ENCODE measurements around the gene TLK1.
"Not testable (repeated sequence)": the region's sequence is repeated elsewhere in the genome, so short reads cannot be mapped to it uniquely, and the experiment has no call there.

Gene TLK1

DNA sequence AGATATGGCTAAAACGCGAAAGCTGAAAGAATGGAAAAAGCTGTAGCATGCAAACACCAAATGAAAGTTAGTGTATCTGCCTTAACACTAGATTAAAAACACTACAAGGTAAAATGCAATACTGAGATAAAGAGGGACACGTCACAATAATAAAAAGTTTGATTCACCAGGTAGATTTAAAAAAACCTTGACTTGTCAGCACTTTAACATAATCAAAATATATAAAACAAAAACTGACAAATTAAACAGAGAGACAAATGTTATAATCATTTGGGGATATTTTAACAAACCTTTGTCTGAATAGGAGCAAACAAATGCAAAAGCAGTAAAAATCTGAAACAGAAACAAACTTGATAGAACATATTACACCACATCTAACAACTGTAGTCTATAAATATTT is 18.3 kb downstream of the TLK1 start:
- DNase-seq (ENCODE audit: low read depth in 2 of 2) = no peak

DNA sequence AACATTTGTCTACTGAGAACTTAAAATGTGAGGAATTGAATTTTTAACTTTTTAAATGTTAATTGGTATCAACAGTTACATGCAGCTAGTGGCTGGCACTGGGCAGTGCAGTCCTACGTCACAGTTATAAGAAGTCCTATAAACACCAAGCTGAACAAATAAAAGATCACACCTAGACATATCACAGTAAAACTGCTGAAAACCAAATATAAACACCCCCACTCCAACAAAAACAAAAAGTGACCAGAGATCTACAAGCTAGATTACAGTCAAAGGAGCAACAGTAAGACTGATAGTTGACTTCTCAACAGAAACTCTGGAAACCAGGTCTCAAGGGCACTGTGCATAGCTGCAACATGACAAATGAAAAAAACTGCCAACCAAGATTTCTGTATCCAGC is 19.4 kb downstream of the TLK1 start:
- DNase-seq (ENCODE audit: low read depth in 2 of 2) = no peak

DNA sequence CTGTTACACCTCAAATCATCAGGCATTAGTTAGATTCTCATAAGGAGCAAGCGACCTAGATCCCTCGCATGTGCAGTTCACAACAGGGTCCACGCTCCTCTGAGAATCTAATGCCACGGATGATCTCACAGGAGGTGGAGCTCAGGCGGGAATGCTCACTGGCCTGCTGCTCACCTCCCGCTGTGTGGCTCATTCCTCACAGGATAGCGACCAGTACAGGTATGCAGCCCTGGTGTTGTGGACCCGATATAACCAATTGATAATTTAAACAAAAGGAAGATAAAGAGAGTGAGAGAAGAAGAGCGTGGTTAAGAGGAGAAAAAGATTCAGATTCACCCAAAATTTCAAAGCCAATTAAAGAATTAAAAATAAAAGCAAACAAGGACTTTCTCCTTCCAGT is 20.8 kb downstream of the TLK1 start:
- no peak for DNase-seq (ENCODE audit: low read depth in 2 of 2)

DNA sequence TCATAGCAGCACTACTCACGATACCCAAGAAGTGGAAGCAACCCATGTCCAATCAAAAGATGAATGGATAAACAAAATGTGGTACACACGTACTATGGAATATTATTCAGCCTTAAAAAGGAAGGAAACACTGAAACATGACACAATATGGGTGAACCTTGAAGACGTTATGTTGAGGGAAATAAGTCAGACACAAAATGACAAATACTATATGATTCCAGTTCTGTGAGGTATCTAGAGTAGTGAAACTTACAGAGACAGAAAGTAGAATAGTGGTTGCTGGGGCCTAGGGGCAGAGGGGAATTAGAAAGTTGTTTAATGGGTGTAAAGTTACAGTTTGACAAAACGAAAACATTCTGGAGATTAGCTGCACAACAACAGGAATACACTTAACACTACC is 24.7 kb downstream of the TLK1 start:
- DNase-seq (ENCODE audit: low read depth in 2 of 2) = no peak

DNA sequence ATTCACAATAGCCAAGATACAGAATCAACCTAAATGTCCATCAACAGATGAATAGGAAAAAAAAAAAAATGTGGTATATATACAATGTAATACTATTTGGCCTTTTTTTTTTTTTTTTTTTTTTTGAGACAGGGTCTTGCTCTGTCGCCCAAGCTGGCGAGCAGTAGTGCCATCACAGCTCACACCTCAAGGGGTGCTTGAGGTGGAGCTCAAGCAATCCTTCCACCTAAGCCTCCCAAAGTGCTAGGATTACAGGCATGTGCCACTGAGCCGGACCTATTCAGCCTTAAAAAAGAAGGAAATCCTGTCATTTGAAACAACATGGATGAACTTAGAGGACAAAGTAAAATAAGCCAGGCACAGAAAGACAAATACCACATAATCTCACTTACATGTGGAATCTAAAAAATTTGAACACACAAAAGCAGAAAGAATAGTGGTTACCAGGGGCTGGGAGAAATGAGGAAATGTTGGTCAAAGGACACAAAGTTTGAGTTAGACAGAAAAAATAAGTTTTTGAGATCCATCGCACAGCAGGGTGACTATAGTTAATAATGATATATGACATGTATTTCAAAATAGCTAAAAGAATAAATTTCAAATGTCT is 26.0 kb downstream of the TLK1 start:
- DNase-seq (ENCODE audit: low read depth in 2 of 2) = no peak

DNA sequence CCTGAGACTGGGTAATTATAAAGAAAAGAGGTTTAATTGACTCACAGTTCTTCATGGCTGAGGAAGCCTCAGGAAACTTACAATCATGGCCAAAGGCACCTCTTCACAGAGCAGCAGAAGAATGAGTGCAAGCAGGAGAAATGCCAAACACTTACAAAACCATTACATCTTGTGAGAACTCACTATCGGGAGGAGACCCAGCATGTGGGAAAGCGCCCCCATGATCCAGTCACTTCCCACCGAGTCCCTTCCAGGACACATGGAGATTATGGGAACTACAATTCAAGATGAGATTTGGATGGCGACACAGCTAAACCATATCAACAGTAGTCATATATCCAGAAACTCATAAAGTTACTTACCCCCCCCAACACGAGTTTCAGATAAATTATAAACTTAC is 28.6 kb downstream of the TLK1 start:
- DNase-seq (ENCODE audit: low read depth in 2 of 2) = no peak

DNA sequence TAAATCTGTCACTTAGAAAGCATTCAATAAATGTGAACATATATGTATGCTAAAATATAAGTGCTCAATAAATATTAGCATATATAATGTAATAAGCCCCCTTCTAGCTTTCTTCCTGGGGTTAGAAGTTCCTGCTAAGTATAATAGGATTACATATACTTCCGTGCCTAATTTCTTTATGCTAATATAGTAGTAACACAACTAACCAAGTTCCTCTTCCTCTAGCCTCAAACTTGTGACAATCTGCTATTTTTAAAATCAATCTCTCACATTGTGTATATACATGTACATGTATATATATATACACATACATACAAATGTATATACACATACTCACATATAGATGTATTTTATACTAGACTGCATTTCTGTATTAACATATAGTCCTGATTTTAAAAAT is 32.2 kb downstream of the TLK1 start:
- DNase-seq (ENCODE audit: low read depth in 2 of 2) = no peak

DNA sequence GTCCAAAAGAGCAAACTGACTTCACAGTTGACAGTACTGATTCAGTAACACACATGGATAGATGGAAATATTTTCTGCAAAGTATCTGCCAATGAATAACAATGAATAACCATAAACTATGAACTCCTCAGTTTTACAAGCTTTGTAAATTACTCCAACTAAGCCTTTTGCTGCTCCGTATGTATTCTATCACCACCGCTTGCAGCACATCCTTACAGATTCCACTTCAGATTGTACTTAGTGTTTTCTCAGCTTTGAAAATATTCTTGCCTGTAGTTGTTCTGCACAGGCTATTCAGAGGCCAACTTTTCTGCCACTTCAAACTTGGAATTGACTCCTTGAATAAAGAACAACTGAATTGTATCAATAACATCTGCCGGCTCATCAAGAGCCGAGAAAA is 36.2 kb downstream of the TLK1 start:
- no peak for DNase-seq (ENCODE audit: low read depth in 2 of 2)

DNA sequence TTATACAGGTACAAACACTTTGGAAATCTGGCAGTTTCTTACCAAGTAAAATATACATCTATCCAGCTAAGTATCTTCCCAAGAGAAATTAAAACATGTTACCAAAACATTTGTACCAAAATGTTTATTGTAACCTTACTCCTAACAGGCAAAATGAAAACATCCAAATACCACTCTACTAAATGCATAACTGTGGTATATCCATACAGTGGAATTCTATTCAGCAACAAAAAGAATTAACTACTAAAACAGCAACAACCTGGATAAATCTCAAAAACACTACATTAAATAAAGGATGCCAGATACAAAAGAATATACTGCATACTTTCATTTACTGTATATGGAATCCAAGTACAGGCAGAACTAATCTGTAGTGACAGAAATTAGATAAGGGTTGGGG is 51.1 kb downstream of the TLK1 start:
- DNase-seq (ENCODE audit: low read depth in 2 of 2) = no peak

DNA sequence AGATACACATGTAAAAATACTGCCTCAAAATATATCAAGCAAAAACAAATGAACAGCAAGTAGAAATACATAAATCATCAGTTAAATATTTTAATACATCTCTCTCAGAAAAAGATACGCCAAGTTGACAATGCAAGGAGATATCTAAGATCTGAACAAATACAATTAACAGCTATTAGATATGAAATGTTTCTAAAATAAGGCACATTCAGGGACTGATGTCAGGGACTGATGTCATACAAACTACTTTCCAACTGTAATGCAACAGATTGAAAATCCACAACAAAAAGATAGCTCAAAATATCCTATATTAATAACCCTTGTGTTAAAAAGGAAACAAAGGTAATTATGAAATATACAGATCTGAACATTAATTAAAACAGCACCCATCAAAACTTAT is 51.7 kb downstream of the TLK1 start:
- no peak for DNase-seq (ENCODE audit: low read depth in 2 of 2)

DNA sequence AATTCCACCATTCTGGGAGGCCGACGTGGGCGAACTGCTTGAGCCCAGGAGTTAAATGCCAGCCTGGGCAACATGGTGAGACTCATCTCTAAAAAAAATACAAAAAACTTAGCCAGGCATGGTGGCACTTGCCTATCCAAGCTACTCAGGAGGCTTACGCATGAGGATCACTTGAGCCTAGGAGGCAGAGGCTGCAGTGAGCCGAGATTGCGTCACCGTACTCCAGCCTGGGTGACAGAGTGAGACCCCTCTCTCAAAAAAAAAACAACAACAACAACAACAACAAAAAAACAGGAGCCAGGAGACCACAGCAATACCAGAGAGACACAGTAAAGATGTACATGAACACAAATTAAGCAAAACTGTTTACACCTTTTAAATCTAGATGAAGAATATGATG is 52.9 kb downstream of the TLK1 start:
- DNase-seq (ENCODE audit: low read depth in 2 of 2) = no peak

DNA sequence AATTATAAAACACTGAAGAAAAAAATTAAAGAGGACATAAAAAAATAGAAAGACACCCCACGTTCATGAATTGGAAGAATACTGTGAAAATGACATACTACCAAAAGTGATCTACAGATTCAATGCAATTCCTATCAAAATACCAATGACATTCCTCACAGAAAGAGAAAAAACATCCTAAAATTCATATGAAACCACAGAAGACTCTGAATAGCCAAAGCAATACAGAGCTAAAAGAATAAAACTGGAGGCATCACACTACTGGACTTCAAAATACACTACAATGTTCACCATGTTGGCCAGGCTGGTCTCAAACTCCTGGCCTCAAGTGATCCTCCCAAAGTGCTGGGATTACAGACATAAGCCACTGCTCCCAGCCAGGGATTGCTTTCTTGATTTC is 56.3 kb downstream of the TLK1 start:
- no peak for DNase-seq (ENCODE audit: low read depth in 2 of 2)

DNA sequence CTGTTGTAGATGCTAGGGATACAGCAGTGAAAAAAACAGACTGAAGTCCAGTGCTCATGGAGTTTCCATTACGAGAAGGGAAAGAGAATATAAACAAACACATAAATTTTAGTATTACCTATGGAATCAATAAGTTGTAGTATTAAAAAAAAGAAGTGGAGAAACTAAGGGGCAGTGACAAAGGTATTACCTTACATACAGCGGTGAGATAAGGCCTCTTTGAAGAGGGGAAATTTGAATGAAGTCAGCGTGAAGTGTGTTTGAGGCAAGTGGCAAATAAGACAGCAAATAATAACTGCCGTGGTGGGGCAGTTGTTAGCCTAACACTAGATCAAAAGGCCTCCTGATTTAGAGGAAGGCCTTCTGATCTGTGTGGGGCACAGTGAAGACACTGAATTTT is 57.9 kb downstream of the TLK1 start:
- no peak for DNase-seq (ENCODE audit: low read depth in 2 of 2)

DNA sequence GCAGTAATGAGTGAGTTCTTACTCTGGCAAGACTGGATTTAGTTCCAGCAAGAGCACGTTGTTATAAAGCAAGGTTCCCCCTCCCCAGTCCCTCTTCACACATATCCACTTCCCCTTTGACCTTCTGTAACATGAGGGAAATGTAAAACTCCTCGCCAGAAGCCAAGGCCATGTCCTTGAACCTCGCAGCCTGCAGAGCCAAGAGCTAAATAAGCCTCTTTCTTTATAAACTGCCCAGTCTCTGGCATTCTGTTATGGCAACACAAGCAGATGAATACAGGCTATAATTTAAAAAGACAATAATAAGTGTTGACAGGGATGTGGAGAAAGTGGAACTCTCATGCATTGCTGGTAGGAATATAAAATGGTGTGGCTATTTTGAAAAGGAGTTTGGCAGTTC is 60.3 kb downstream of the TLK1 start:
- no peak for DNase-seq (ENCODE audit: low read depth in 2 of 2)

DNA sequence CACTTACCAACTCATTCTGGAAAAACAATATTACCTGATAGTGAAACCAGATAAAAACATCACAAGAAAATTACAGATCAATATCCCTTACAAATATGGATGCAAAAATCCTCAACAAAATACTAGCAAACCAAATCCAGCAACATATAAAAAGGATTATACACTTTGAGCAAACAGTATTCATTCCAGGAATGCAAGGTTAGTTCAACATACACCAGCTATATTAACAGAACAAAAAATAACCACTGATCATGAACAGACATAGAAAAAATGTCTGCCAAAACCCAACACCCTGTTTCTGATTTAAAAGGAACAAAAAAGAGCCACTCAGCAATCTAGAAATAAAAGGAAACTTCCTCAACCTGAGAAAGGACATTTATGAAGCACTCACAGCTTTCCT is 62.1 kb downstream of the TLK1 start:
- DNase-seq (ENCODE audit: low read depth in 2 of 2) = no peak

DNA sequence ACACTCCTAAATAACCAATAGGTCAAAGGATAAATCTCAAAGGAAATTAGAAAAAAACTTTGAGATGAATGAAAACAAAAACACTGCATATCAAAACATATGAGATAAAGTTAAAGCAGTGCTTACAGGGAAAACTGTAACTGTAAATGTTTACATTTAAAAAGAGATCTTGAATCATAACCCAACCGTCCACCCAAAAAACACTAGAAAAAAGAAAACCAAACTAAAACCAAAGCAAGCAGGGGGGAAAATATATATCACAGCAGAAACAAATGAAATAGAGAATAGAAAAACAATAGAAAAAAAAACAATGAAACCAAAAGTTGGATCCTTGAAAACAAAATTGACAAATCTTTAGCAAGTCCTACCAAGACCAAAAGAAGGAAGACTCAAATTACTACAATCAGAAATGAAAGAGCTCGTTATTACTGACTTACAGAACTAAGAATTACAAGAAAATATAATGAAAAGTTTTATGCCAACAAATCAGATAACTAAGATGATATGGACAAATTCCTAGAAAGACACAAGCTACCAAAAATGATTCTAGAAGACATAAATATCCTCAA is 65.6 kb downstream of the TLK1 start:
- DNase-seq (ENCODE audit: low read depth in 2 of 2) = no peak

DNA sequence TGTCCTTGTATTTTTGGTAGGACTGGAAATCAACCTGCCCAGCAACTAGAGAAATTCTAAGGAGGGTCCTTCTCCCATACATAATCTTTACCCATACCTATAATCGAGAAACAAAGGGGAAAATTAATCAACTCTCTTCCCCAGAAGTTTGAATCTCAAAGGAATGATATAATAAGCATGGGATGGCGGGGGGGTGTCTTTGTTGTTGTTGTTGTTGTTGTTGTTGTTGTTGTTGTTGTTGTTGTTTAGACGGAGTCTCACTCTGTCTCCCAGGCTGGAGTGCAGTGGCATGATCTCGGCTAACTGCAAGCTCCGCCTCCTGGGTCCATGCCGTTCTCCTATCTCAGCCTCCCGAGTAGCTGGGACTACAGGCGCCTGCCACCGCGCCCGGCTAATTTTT is 69.2 kb downstream of the TLK1 start:
- not testable (repeated sequence) for DNase-seq (ENCODE audit: low read depth in 2 of 2)

DNA sequence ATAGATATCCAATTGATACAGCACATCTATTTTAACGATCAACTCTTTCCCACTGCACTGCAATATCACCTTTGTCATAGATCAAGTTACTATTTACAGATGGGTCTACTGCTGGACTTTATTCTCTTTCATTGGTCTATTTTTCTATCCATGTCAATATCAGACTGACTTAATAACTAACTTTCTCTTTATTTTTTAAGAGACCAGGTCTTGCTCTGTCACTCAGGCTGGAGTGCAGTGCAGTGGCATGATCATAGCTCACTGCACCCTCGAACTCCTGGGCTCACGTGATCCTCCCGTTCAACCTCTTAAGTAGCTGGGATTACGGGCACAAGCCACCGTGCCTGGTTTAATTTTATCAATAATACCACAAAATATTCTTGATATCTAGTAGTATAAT is 71.2 kb downstream of the TLK1 start:
- no peak for DNase-seq (ENCODE audit: low read depth in 2 of 2)

DNA sequence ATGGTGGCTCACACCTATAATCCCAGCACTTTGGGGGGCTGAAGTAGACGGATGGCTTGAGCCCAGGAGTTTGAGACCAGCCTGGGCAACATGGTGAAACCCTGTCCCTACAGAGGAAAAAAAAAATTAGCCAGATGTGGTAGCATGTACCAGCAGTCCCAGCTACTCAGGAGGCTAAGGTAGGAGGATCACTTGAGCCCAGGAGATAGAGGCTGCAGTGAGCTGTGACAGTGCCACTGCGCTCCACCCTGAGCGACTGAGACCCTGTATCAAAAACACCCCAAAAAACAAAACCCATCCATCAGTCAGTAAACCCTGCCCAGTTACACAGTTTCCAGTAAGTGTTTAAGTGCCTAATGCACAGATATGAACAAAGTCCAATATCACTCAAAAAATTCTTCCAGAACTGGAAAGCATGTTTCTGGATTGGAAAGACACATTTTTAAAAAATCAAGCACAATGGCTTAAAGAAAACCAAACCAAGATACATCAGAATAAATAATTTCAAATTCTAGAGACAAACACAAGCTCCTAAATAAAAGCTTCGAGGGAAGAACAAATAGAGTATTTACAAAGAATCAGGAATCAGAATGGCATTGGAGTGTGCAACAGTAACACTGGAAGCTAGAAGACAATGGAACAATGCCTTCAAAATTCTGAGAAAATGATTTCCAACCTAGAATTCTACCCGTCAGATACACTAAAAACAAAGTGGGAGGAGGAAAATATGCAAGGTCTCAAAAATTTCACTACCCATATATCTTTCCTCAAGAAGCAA is 72.4 kb downstream of the TLK1 start:
- no peak for DNase-seq (ENCODE audit: low read depth in 2 of 2)

DNA sequence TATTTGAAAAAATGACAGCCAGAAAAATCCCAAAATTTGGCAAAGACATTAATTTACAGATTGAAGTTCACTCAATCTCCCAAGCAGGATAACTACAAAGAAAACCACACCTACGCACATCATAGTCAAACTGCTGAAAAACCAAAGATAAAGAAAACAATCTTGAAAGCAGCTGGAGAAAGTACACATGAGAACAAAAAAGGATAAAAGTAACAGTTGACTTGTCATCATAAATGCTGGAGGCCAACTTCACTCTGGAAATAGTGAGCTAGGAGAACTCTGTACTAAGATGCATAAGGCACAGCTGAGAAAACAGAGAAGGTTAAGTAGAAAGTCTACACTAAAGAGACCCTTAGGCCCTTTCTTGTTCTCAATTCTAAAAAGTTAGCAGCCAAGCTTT is 73.1 kb downstream of the TLK1 start:
- DNase-seq (ENCODE audit: low read depth in 2 of 2) = no peak

DNA sequence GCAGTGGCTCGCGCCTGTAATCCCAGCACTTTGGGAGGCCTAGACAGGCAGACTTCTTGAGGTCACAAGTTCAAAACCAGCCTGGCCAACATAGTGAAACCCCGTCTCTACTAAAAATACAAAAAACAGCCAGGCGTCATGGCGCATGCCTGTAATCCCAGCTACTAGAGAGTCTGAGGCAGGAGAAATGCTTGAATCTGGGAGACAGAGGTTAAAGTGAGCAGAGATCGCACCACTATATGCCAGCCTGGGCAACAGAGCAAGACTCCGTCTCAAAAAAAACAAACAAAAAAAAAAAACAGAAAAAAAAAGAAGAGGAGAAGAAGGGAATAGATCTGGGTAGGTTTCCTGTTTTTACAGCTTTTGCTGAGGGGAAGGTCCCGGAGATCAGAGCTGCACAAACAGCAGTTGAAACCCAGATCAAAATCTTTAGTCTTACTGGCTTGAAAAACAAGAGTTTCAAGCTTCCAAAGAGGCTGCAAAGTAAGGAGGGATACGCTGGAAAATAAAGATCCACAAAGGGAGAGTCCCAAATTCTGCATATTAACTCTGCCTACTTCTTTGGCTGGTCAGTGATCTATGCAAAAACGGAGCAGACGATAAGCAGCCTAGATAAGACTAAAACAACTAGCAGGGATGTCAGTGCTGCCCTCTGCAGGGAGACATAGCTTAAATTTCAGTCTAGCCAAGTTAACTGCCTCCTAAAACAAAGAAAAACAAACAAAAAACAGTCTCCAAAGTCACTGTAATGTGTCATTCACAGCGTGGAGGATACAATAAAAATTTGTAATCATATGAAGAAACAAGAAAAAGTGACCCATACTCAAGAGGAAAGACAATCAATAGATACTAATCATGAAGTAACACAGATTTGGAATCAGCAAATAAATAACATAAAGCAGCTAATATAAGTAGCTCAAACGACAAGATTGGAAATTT is 74.1 kb downstream of the TLK1 start:
- peak in 1 of 2 donors; percentile 13 for DNase-seq (ENCODE audit: low read depth in 2 of 2)

DNA sequence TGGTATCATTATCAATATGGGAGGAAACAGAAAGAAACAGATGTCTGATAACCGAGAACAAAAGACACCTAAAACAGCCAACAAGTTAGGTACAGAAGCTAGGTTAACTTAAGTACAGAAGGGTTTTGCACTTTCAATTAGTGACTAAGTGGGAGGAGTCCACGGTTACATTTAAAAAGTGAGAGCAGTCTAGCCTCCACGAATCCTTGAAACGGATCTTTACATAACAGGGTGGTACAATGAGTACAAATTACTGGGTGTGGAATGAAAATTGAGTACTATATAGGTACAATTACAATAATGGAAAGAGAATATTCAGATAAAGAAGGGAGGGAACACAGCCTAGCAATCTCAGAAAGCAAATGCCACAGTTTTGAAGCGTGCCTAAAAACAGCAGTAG is 76.6 kb downstream of the TLK1 start:
- no peak for DNase-seq (ENCODE audit: low read depth in 2 of 2)

Data from stimulated activated CD8-positive, alpha-beta memory T cell treated with anti-CD3 and anti-CD28 coated beads, Interleukin-2, amount 100 ng/mL, for 1 hour (primary cell).